Prostate gland (tissue), 2 donors: ENCODE results near the gene GADL1. TPM values are rescaled to one million over a fixed set of nuclear protein-coding genes. Genes with fewer than 3 reads are reported as not detected.

Experiments used
- DNase-seq: peaks from one replicate; pipeline ENCODE4 v3.0.0-alpha.2; 2019; ENCODE audit warnings: low spot score
- H3K27ac ChIP-seq, 2 donors: fragments of 200-600 bp; sonication (generic); 2 replicates each; pipeline ENCODE4 v1.5.1; 2017 to 2019
- H3K27me3 ChIP-seq: fragments of 200-600 bp; sonication (generic); replicated peaks from 2 replicates; pipeline ENCODE4 v1.5.1; 2019; ENCODE audit not compliant: insufficient read depth
- H3K36me3 ChIP-seq, 2 donors: fragments of 200-600 bp; sonication (generic); 1 replicate in 1 of 2; 2 replicates in 1 of 2; pipeline versions ENCODE4 v1.5.1 to v1.8.1; 2017 to 2019
- H3K4me1 ChIP-seq: fragments of 200-600 bp; sonication (generic); replicated peaks from 2 replicates; pipeline ENCODE4 v1.5.1; 2019
- H3K4me3 ChIP-seq, 2 donors: fragments of 200-600 bp; sonication (generic); 2 replicates each; pipeline ENCODE4 v1.5.1; 2017 to 2019
- H3K9me3 ChIP-seq: fragments of 200-600 bp; sonication (generic); 2 replicates; pipeline ENCODE4 v1.5.1; 2017
- CTCF ChIP-seq, 4 experiments: fragments of 200-600 bp in 2 of 4; fragments of 450-650 bp in 2 of 4; sonication (generic) in 2 of 4; IDR thresholded peaks; 1 replicate in 3 of 4; 2 replicates in 1 of 4; pipeline ENCODE4 v1.5.1; 2016 to 2019; ENCODE audit warnings: antibody characterized with exemption in 4 of 4, mild to moderate bottlenecking in 2 of 4, moderate library complexity in 2 of 4
- POLR2A ChIP-seq: fragments of 450-650 bp; IDR thresholded peaks from one replicate; pipeline ENCODE4 v1.6.1; 2016; ENCODE audit warnings: antibody characterized with exemption, mild to moderate bottlenecking
- POLR2AphosphoS5 ChIP-seq: sonication (generic); formaldehyde crosslinking; IDR thresholded peaks from one replicate; pipeline ENCODE4 v1.6.1; 2017; ENCODE audit warnings: antibody characterized with exemption
- WGBS: methylation state at CpG from one replicate; pipeline ENCODE4 v1.1.5; 2018; 5-methylcytosine and 5-hydroxymethylcytosine counted together
- intact Hi-C: fragments of 100-400 bp; cut with DNase I; formaldehyde crosslinking; loops from one replicate; pipeline ENCODE4 v1.14.2; 2022
- total RNA-seq, 2 donors: library from RNA; depleted of rRNA; stranded (reverse); fragments of >200 nt; gene quantifications; one replicate each; pipeline ENCODE4 v1.1.0, GENCODE V29; 2016

GADL1 gene
- total RNA-seq, 2 donors from 2014 or later = not detected

- intact Hi-C loops = no loop called here
- Histone ChIP-seq H3K27me3 (no peaks in the 10 kb centered on the region), H3K27ac (no peak overlapping the region), H3K36me3 (no peaks in the 10 kb centered on the region), H3K4me1 (no peaks in the 10 kb centered on the region), H3K4me3 (no peak overlapping the region), H3K9me3 (no peaks in the 10 kb centered on the region)
- WGBS = 33% methylated on average over 2 of the region's 2 CpGs
- TF ChIP-seq CTCF (IDR thresholded peaks at IDR 0.05) = no peak
- TF ChIP-seq POLR2AphosphoS5 = no peak
- no peak for TF ChIP-seq POLR2A
- no peak for DNase-seq
These were observed 22.7 kb downstream of the GADL1 start for GRCh38 chr3:30871720-30872119.

GRCh38 chr3:30864836-30865235 lies 29.6 kb downstream of the GADL1 start:
- intact Hi-C loops = no loop called here
- Histone ChIP-seq H3K9me3 (no peaks in the 10 kb centered on the region), H3K4me3 (no peak overlapping the region), H3K36me3 (no peaks in the 10 kb centered on the region), H3K27ac (no peak overlapping the region), H3K4me1 (no peaks in the 10 kb centered on the region), H3K27me3 (no peaks in the 10 kb centered on the region)
- TF ChIP-seq CTCF (IDR thresholded peaks at IDR 0.05) (no peak), POLR2A (no peak), POLR2AphosphoS5 (no peak)
- 90% methylated on average over 2 of the region's 2 CpGs for WGBS
- DNase-seq = no peak

DNA sequence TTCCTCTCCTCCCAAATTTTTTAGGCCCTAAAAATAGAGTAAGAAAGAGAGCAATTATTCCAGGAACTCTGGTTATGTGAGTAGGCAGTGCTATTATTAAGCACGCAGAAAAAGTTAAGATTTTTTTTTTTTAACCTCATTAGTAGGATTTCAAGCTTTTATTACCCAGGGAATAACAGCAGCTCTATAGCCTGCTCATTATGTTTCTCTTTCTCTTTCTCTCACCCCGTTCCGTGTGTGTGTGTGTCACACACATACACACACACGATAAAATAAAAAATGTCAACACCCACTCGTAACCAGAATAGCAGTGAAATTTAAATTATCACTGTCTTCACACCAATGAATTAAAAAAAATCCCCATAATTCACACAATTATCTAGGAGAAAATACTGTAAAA lies 30.3 kb downstream of the GADL1 start:
- H3K9me3 ChIP-seq = no peaks in the 10 kb centered on the region
- 65% methylated on average over 5 of the region's 5 CpGs for WGBS
- no peaks in the 10 kb centered on the region for H3K36me3 ChIP-seq
- no peak overlapping the region for H3K4me3 ChIP-seq
- DNase-seq = no peak
- intact Hi-C loops = no loop called here
- no peak for TF ChIP-seq POLR2AphosphoS5
- no peak for TF ChIP-seq POLR2A
- no peak for TF ChIP-seq CTCF (IDR thresholded peaks at IDR 0.05)
- no peak overlapping the region for H3K27ac ChIP-seq
- H3K27me3 ChIP-seq = no peaks in the 10 kb centered on the region
- H3K4me1 ChIP-seq = no peaks in the 10 kb centered on the region

GRCh38 chr3:30862004-30862403 lies 32.5 kb downstream of the GADL1 start:
- H3K4me1 ChIP-seq = no peaks in the 10 kb centered on the region
- no peak for TF ChIP-seq POLR2A
- TF ChIP-seq CTCF (IDR thresholded peaks at IDR 0.05) = no peak
- TF ChIP-seq POLR2AphosphoS5 = no peak
- H3K4me3 ChIP-seq = no peak overlapping the region
- intact Hi-C loops = no loop called here
- 90% methylated on average over 2 of the region's 2 CpGs for WGBS
- no peak overlapping the region for H3K27ac ChIP-seq
- no peak for DNase-seq
- H3K36me3 ChIP-seq = no peaks in the 10 kb centered on the region
- no peaks in the 10 kb centered on the region for H3K27me3 ChIP-seq
- no peaks in the 10 kb centered on the region for H3K9me3 ChIP-seq

DNA sequence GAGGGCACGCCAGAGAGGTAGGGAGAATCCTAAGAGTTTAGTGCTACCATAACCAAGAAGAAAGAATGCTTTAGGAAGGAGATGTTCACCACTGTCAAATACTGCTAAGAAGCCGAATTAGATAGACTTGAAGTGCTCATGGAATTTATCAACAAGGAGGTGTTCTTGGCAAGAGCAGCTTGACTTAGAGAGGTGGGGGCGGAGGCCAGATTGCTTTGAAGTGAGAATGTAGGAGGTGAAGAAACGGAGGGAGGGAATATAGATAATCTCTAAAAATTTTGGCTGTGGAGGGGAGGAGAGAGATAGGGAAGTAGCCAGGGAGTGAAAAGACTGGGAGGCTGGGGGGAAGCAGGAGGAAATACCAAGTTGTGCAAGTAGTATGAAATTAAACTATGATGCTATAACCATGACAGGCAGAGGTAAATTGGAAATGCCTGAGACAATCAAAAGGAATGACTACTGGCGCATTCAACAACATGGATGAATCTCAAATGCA lies 35.5 kb downstream of the GADL1 start:
- intact Hi-C loops = no loop called here
- Histone ChIP-seq H3K4me1 (no peaks in the 10 kb centered on the region), H3K27me3 (no peaks in the 10 kb centered on the region), H3K4me3 (no peak overlapping the region), H3K36me3 (no peaks in the 10 kb centered on the region), H3K27ac (no peak overlapping the region), H3K9me3 (no peaks in the 10 kb centered on the region)
- DNase-seq = no peak
- 93% methylated on average over 5 of the region's 5 CpGs for WGBS
- no peak for TF ChIP-seq CTCF (IDR thresholded peaks at IDR 0.05)
- TF ChIP-seq POLR2AphosphoS5 = no peak
- TF ChIP-seq POLR2A = no peak
